OCI-LY1 (cell line): Measurements from ENCODE around the gene ZRANB2.

Source experiments
- CTCF ChIP-seq: fragments of 200-600 bp; sonication (generic), shearing (Covaris generic); IDR thresholded peaks from 2 replicates; pipeline ENCODE4 v1.5.1; 2017; ENCODE audit warnings: mild to moderate bottlenecking, antibody characterized with exemption, low read length, moderate library complexity, mixed read lengths
- EZH2 ChIP-seq: fragments of 200-600 bp; sonication (generic), shearing (Covaris generic); IDR thresholded peaks from 2 replicates; pipeline ENCODE4 v1.8.0; 2017; ENCODE audit warnings: borderline replicate concordance, mixed run types, mild to moderate bottlenecking, antibody characterized with exemption, low read length, moderate library complexity, mixed read lengths

- no peak for TF ChIP-seq CTCF
- no peak for TF ChIP-seq EZH2
Measured at GRCh38 chr1:71027991-71028390, 52.8 kb downstream of the ZRANB2 start.
